HepG2 (cell line): ENCODE measurements around the gene GC. TPM values are rescaled to one million over a fixed set of nuclear protein-coding genes. Genes with fewer than 3 reads are reported as not detected.

ENCODE experiments used
- ATAC-seq: fragments of 200-7000 bp; cut with Tn5 transposase; 3 replicates; pipeline ENCODE4 v1.9.1; 2020; ENCODE audit warnings: mild to moderate bottlenecking, moderate library complexity
- BruUV-seq: library from RNA; stranded (reverse); fragments of 400-500 nt; replicated peaks from 2 replicates; lab custom pipeline; 2021; lab: Mats Ljungman, UMichigan
- CTCF ChIA-PET: fragments of 300-600 bp; formaldehyde crosslinking; extraction: SDS; loops from one replicate; lab custom pipeline; 2021; ENCODE audit warnings: low total read pairs, inconsistent platforms, low intra/inter-chr PET ratio; lab: Yijun Ruan, JAX
- POLR2A ChIA-PET: fragments of 350-600 bp; sonication (Branson Sonifier 250); formaldehyde crosslinking; loops from one replicate; lab custom pipeline; 2020; ENCODE audit warnings: antibody characterized with exemption, inconsistent platforms; lab: Yijun Ruan, JAX
- DNase-seq: peaks from one replicate; pipeline ENCODE4 v3.0.0-alpha.2; 2015; ENCODE audit warnings: low spot score
- FAIRE-seq: peaks from 3 replicates; lab custom pipeline; 2011; peaks lifted over from hg19 to GRCh38; lab: Jason Lieb, UNC
- H2AFZ ChIP-seq: one replicate; pipeline ENCODE4 v1.6.1; 2011; ENCODE audit warnings: low read length, inconsistent platforms
- H3K27ac ChIP-seq: fragments of 300-600 bp; 3 replicates; pipeline ENCODE4 v1.8.0; 2011; ENCODE audit warnings: mixed run types, mild to moderate bottlenecking, mixed read lengths, low read length, inconsistent platforms; ENCODE audit not compliant: insufficient read depth; ENCODE audit errors: extremely low read length
- H3K27me3 ChIP-seq, 2 experiments: fragments of 200-600 bp in 1 of 2; 2 replicates in 1 of 2; 3 replicates in 1 of 2; pipeline versions ENCODE4 v1.6.0 to v1.8.0; 2011; ENCODE audit warnings: low read length in 2 of 2, mild to moderate bottlenecking in 2 of 2, moderate library complexity in 2 of 2, inconsistent platforms in 1 of 2; ENCODE audit not compliant: insufficient read depth in 2 of 2, control insufficient read depth in 1 of 2
- H3K36me3 ChIP-seq, 2 experiments: fragments of 200-600 bp in 1 of 2; replicated peaks in 1 of 2; 2 replicates in 1 of 2; 3 replicates in 1 of 2; pipeline versions ENCODE4 v1.5.1 to v1.8.0; 2011; ENCODE audit warnings: low read length in 2 of 2, inconsistent platforms in 1 of 2; ENCODE audit not compliant: insufficient read depth in 2 of 2, control insufficient read depth in 1 of 2
- H3K4me1 ChIP-seq: 2 replicates; pipeline ENCODE4 v1.5.1; 2012; ENCODE audit warnings: low read length, inconsistent platforms; ENCODE audit not compliant: insufficient read depth
- H3K4me2 ChIP-seq: 2 replicates; pipeline ENCODE4 v1.6.0; 2011; ENCODE audit warnings: low read depth, low read length, inconsistent platforms
- H3K4me3 ChIP-seq, 3 experiments: fragments of 200-600 bp in 1 of 3; sonication (generic), shearing (Covaris generic) in 1 of 3; replicated peaks in 1 of 3; 2 replicates each; pipeline ENCODE4 v1.5.1; 2011 to 2016; ENCODE audit warnings: low read length in 3 of 3, inconsistent platforms in 2 of 3, low read depth in 2 of 3, mild to moderate bottlenecking in 2 of 3, control low read depth in 1 of 3, mixed read lengths in 1 of 3; ENCODE audit not compliant: insufficient read depth in 1 of 3
- H3K79me2 ChIP-seq: one replicate; pipeline ENCODE4 v1.6.1; 2011; ENCODE audit warnings: low read length, inconsistent platforms; ENCODE audit not compliant: insufficient read depth
- H3K9ac ChIP-seq: 2 replicates; pipeline ENCODE4 v1.6.0; 2011; ENCODE audit warnings: mild to moderate bottlenecking, low read depth, low read length, inconsistent platforms; ENCODE audit not compliant: insufficient read depth
- H3K9me3 ChIP-seq: 2 replicates; pipeline ENCODE4 v1.5.1; 2012; ENCODE audit warnings: mild to moderate bottlenecking, low read length
- H4K20me1 ChIP-seq: 2 replicates; pipeline ENCODE4 v1.6.0; 2011; ENCODE audit warnings: inconsistent platforms, mild to moderate bottlenecking, low read length, moderate library complexity; ENCODE audit not compliant: insufficient read depth
- CSRNP1 ChIP-seq: sonication (generic); formaldehyde crosslinking; IDR thresholded peaks from 2 replicates; pipeline ENCODE4 v1.8.1; 2023; ENCODE audit warnings: mild to moderate bottlenecking, missing genetic modification reagents
- HMGXB4 ChIP-seq, 2 experiments: sonication (generic) in 1 of 2; formaldehyde crosslinking in 1 of 2; IDR thresholded peaks; 2 replicates each; pipeline versions ENCODE4 v1.4.0 to v1.6.1; 2018 to 2020; ENCODE audit warnings: missing genetic modification reagents in 2 of 2, borderline replicate concordance in 1 of 2, low read depth in 1 of 2, mild to moderate bottlenecking in 1 of 2, missing biosample characterization in 1 of 2
- MIER2 ChIP-seq: IDR thresholded peaks from 2 replicates; pipeline ENCODE4 v1.6.1; 2016; ENCODE audit warnings: missing biosample characterization, missing genetic modification reagents
- MYNN ChIP-seq: sonication (generic); formaldehyde crosslinking; IDR thresholded peaks from 2 replicates; pipeline ENCODE4 v1.4.0; 2020; ENCODE audit warnings: mild to moderate bottlenecking, low read depth, missing genetic modification reagents
- RFXANK ChIP-seq: IDR thresholded peaks from 2 replicates; pipeline ENCODE4 v1.6.1; 2016
- ZBTB10 ChIP-seq: sonication (generic); formaldehyde crosslinking; IDR thresholded peaks from 2 replicates; pipeline ENCODE4 v1.4.0; 2020; ENCODE audit warnings: missing genetic modification reagents, borderline replicate concordance
- ZBTB38 ChIP-seq: sonication (generic); formaldehyde crosslinking; IDR thresholded peaks from 2 replicates; pipeline ENCODE4 v1.5.1; 2020; ENCODE audit warnings: mild to moderate bottlenecking, missing genetic modification reagents
- ZFP36L2 ChIP-seq: sonication (generic); formaldehyde crosslinking; IDR thresholded peaks from 2 replicates; pipeline ENCODE4 v1.4.0; 2020; ENCODE audit warnings: missing genetic modification reagents
- ZFP82 ChIP-seq: sonication (generic); formaldehyde crosslinking; IDR thresholded peaks from 2 replicates; pipeline ENCODE4 v1.5.1; 2020; ENCODE audit warnings: mild to moderate bottlenecking, missing genetic modification reagents, borderline replicate concordance
- ZNF20 ChIP-seq: sonication (generic); formaldehyde crosslinking; IDR thresholded peaks from 2 replicates; pipeline ENCODE4 v1.4.0; 2020; ENCODE audit warnings: mild to moderate bottlenecking, moderate library complexity, missing genetic modification reagents
- ZNF224 ChIP-seq: sonication (generic); formaldehyde crosslinking; IDR thresholded peaks from 2 replicates; pipeline ENCODE4 v1.5.0; 2020; ENCODE audit warnings: mild to moderate bottlenecking, missing genetic modification reagents
- ZNF589 ChIP-seq: sonication (generic); formaldehyde crosslinking; conservative IDR thresholded peaks from 2 replicates; pipeline ENCODE4 v1.8.0; 2022; ENCODE audit warnings: mild to moderate bottlenecking, moderate library complexity, missing genetic modification reagents
- ZNF616 ChIP-seq: sonication (generic); formaldehyde crosslinking; IDR thresholded peaks from 2 replicates; pipeline ENCODE4 v1.5.0; 2020; ENCODE audit warnings: low read depth, mild to moderate bottlenecking, missing genetic modification reagents
- ZNF678 ChIP-seq: sonication (generic); formaldehyde crosslinking; IDR thresholded peaks from 2 replicates; pipeline ENCODE4 v1.4.0; 2020; ENCODE audit warnings: mild to moderate bottlenecking, missing genetic modification reagents
- ZNF746 ChIP-seq: sonication (generic); formaldehyde crosslinking; IDR thresholded peaks from 2 replicates; pipeline ENCODE4 v1.8.0; 2022; ENCODE audit warnings: mild to moderate bottlenecking, missing genetic modification reagents
- ZNF775 ChIP-seq: sonication (generic); formaldehyde crosslinking; IDR thresholded peaks from 2 replicates; pipeline ENCODE4 v1.4.0; 2020; ENCODE audit warnings: missing genetic modification reagents, mild to moderate bottlenecking, moderate library complexity, borderline replicate concordance
- ZNF841 ChIP-seq: sonication (generic); formaldehyde crosslinking; IDR thresholded peaks from 2 replicates; pipeline ENCODE4 v1.8.1; 2023; ENCODE audit warnings: missing genetic modification reagents, borderline replicate concordance
- WGBS: methylation state at CpG from one replicate; pipeline ENCODE4 v1.1.6; 2017; ENCODE audit warnings: low lambda C conversion rate; 5-methylcytosine and 5-hydroxymethylcytosine counted together
- in situ Hi-C: cut with HindIII; loops from 2 replicates; pipeline ENCODE4 v1.10.0; 2017; ENCODE audit warnings: low pct_unique_long_range_greater_than_20kb; ENCODE audit not compliant: extremely low pct_ligation_motif_present
- intact Hi-C: fragments of 100-400 bp; cut with micrococcal nuclease; formaldehyde crosslinking; loops from one replicate; pipeline ENCODE4 v1.10.0; 2022; ENCODE audit not compliant: unreplicated experiment
- polyA plus RNA-seq, 8 experiments: library from polyadenylated mRNA; depleted of rRNA in 3 of 8; stranded (reverse) in 7 of 8; unstranded in 1 of 8; fragments of >200 nt; fragmentation: Illumina TruSeq in 4 of 8; extraction: Trizol in 4 of 8; gene quantifications; 2 replicates each; pipeline versions ENCODE4 v1.2.1 to v1.2.3, GENCODE V29; 2011 to 2016; ENCODE audit warnings: low read depth in 4 of 8, missing spikeins in 1 of 8, mixed read lengths in 1 of 8; ENCODE audit not compliant: insufficient read depth in 1 of 8
- total RNA-seq, 5 experiments: library from RNA; depleted of rRNA; stranded (reverse); fragments of >200 nt; fragmentation: Illumina TruSeq; extraction: Trizol; gene quantifications; 2 replicates each; pipeline ENCODE4 v1.2.3, GENCODE V29; 2016; ENCODE audit warnings: low read depth in 1 of 5

The GC gene
- total and polyA plus RNA-seq, 2 of the 13 experiments (the other 11 are each of a cell fraction or from before 2014, with no cell fraction given), result 0.18 to 0.35 TPM

GRCh38 chr4:71765350-71765749 lies 18.5 kb downstream of the GC start:
- H3K4me3 ChIP-seq, result no peak overlapping the region
- H3K9ac ChIP-seq, result no peak overlapping the region
- H4K20me1 ChIP-seq, result no peaks in the 10 kb centered on the region
- WGBS, result 25% methylated on average over 4 of the region's 4 CpGs
- POLR2A ChIA-PET, result no interaction called here
- H3K4me2 ChIP-seq, result no peak overlapping the region
- no peak for DNase-seq
- no peak overlapping the region for H2AFZ ChIP-seq
- H3K4me1 ChIP-seq, result no peaks in the 10 kb centered on the region
- H3K27me3 ChIP-seq, result no peaks in the 10 kb centered on the region
- H3K9me3 ChIP-seq, result no peaks in the 10 kb centered on the region; the same call in 1 of the 2 replicates
- CTCF ChIA-PET, result no interaction called here
- FAIRE-seq, result no peak
- ATAC-seq, result no peak
- TF ChIP-seq ZNF616 (CRISPR knock-in tag) (no peak), ZBTB38 (CRISPR knock-in tag) (no peak), ZNF678 (CRISPR knock-in tag) (no peak), MIER2 (no peak), ZNF775 (no peak), ZNF224 (CRISPR knock-in tag) (no peak), MYNN (CRISPR knock-in tag) (no peak), ZFP82 (CRISPR knock-in tag) (no peak), ZNF20 (CRISPR knock-in tag) (no peak), RFXANK (CRISPR knock-in tag) (no peak), CSRNP1 (no peak), ZBTB10 (CRISPR knock-in tag) (no peak), HMGXB4 (CRISPR knock-in tag; IDR thresholded peaks at IDR 0.05; ENCODE audit: borderline replicate concordance in 1 of 2, low read depth in 1 of 2) (no peak), ZNF841 (CRISPR knock-in tag) (no peak), ZNF746 (CRISPR knock-in tag) (no peak), ZNF589 (no peak), ZFP36L2 (CRISPR knock-in tag) (no peak)
- no TSS peak for BruUV-seq
- no peaks in the 10 kb centered on the region for H3K79me2 ChIP-seq
- in situ Hi-C loops (no loop called here), intact Hi-C loops (no loop called here)
- H3K36me3 ChIP-seq, result no peaks in the 10 kb centered on the region
- no peak overlapping the region for H3K27ac ChIP-seq
